ENCODE measurements around the gene RAMP3.

RAMP3 gene

GRCh38 chr7:45225311-45225947, 67.8 kb downstream of the RAMP3 start:
- DNase-seq, result no peak

- DNase-seq, result no peak
These were observed 68.4 kb downstream of the RAMP3 start for GRCh38 chr7:45225948-45226335.

GRCh38 chr7:45229156-45229920, 71.7 kb downstream of the RAMP3 start:
- DNase-seq, result no peak

GRCh38 chr7:45230083-45230482, 72.5 kb downstream of the RAMP3 start:
- DNase-seq, result no peak

- no peak for DNase-seq
These were observed 73.1 kb downstream of the RAMP3 start for GRCh38 chr7:45230611-45231165.

- no peak for DNase-seq
These were observed 75.7 kb downstream of the RAMP3 start for GRCh38 chr7:45233249-45233775.

Data from activated effector memory CD4-positive, alpha-beta T cell treated with Interleukin-2 at 50 U/mL for 16 hours (primary cell).